ENCODE measurements around the gene CDNF.

The CDNF gene

DNA sequence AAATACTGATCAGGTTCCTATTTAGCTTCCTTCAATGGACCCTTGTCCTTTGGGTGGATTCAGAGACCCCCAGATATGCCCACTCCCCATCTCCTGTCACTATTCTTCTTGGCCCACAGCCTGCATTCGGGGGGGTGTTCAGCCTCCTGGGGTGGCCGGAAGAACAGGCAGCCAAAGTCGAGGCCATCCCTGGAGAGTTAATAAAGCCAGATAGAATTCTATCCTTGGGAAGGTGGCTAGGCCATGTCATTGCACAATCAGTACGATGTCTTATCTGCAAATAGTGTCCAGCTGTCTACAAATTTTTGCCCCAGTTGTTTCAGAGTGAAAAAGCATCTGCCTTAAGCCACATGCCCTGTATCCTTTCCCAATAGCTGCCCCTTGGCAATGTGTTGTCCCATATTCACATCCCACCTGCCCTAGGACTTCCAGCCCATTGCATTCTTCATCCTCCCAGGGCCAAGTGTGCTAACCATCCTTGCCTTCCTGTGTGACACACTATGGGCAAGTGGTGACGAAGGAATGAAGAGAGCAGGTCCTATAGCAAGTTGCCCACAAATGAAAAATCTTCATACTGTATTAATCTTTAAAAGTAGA is 53.3 kb downstream of the CDNF start:
- DNase-seq (ENCODE audit: low spot score): no peak

DNA sequence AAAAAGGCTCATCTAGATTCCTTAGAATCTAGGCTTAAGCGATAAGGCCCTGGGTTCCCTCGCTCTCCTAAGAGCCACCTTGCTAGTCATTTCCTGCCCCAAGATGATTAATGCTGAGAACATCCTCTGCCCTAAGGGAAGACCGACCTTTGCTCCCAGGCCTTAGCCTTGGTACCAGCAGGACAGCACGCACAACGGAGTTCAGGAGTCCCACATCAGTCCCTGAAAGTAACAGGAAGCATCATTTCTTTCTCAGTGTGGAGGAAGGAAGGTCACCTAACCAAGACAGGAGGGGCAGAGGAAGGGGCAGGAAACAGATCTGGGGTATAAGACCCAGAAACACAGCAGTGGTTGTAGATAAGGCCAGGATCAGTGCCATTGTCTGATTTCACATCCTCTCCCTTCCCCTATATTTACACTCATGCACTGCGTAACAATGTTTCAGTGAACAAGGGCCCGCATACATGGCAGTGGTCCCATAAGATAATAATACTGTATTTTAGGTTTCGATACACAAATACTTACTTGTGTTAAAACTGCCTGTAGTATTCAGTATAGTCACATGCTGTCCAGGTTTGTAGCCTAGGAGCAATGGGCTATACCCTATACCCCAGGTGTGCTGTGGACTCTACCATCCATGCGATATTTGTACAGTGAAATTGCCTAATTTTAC is 55.0 kb downstream of the CDNF start:
- DNase-seq (ENCODE audit: low spot score): peak; percentile 90

DNA sequence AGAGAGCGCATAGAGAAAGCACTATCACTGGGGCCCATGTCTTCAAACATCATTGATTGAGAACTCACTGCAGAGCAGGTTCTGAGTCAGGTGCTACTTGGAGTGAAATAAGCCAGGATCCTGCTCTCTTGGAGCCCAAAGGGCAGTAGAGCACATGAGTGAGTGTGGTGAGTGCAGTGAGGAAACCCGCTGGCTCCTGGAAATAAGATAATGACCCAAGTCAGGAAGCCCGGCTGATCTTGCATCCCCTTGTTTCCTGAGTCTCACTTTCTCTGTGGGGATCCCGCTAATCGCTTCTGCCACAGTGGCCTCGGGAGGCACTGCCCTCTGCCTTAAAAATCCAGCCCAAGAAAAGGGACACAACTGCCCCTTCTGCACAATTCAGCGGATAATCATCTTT is 56.1 kb downstream of the CDNF start:
- no peak for DNase-seq (ENCODE audit: low spot score)

GRCh38 chr10:14779001-14779651 is 58.7 kb downstream of the CDNF start:
- peak; percentile 25 for DNase-seq (ENCODE audit: low spot score)

DNA sequence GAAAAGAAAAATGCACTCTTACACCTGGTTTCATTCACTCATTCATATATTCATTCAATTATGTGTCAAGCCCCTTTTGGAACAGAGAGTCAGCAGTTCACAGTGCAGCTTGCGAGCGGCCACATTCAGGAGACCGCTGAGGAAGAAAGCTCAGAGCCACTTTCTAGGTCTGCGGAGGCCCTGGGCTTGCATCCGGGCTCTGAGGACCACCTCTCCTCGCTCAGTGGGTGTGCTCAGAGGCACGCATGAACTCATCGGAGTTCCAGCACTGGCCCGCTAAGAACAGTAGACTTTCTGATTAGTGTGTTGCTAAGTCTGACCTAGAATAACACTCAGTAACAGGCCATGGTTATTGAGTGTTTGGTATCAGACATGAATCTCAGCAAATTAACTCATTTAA is 61.3 kb downstream of the CDNF start:
- DNase-seq (ENCODE audit: low spot score): no peak

- no peak for DNase-seq (ENCODE audit: low spot score)
These were observed 62.2 kb downstream of the CDNF start for GRCh38 chr10:14775656-14776055.

GRCh38 chr10:14774797-14775196 is 63.0 kb downstream of the CDNF start, which contains the start of gene FAM107B:
TSS of gene FAM107B (minus strand) at chr10:14774897. CDS start at chr10:14774663, 234 bp downstream.
- no peak for DNase-seq (ENCODE audit: low spot score)

DNA sequence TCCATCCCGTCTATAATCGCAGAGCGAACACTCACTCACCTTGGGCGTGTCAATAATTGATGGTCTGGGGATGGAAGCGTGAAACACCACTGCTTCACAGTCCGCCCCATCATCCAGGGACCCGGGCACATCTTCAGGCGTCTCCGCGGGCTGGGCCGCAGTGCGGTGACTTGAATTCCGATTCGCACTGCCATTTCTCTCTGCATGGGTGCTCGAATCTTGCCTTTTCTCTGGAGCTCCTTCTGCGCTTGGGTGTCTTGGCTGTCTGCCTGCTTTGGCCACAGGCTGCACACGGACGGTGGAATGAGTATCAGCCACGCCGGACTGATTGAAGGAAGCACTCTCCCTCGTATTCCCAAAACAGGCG is 63.6 kb downstream of the CDNF start:
- DNase-seq (ENCODE audit: low spot score): no peak

DNA sequence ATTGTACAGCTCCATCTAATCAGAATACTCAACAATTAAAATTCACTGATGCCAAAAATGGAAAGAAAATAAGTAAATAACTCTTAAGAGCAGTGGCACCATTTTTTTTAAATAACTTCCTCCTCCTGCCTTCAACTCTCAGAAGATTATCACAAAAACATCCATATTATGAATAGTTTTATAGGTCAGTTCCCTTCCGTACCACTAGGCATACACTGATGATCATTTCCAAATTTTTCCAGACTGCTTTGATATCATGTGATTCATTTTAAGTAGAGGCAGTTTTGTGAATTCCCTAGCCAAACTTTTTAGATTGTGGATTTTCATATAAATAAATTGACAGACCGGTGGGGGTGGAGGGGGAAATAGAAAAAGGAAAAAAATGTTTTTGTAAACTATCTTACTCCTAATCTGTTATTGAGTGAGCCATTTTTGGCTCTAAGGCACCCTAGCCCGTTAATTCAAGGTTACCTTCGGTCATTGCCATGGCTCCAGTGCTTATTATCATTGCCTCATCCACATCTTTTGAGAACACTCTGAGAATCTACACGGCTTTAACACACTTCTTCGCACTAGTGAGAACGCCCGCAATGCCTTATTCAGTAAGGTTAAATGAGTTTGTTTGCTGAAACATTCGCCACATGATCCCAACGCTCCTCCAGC is 64.2 kb downstream of the CDNF start:
- DNase-seq (ENCODE audit: low spot score): no peak

GRCh38 chr10:14772399-14772798 is 65.4 kb downstream of the CDNF start:
- no peak for DNase-seq (ENCODE audit: low spot score)

- DNase-seq (ENCODE audit: low spot score): no peak
These were observed 66.9 kb downstream of the CDNF start for GRCh38 chr10:14770927-14771326.

All from LoVo (cell line).